ENCODE data around the gene TTI1.

TTI1 gene

GRCh38 chr20:37986873-37987601 lies 46.2 kb downstream of the TTI1 start:
- no peak overlapping the region for H2AFZ ChIP-seq (ENCODE audit: low read length)
- TF ChIP-seq EZH2 (IDR thresholded peaks at IDR 0.05; ENCODE audit: borderline replicate concordance, low read length) (no peak), CTCF (IDR thresholded peaks at IDR 0.05; ENCODE audit: low read length) (no peak)
- no peaks in the 10 kb centered on the region for H4K20me1 ChIP-seq (ENCODE audit: insufficient read depth, low read length)
- no peaks in the 10 kb centered on the region for H3K79me2 ChIP-seq (ENCODE audit: insufficient read depth, low read length)
- H3K4me3 ChIP-seq (ENCODE audit: low read depth, low read length, poor library complexity, severe bottlenecking) = no peak overlapping the region
- no peaks in the 10 kb centered on the region for H3K9me2 ChIP-seq (ENCODE audit: low read depth, low read length)
- no peaks in the 10 kb centered on the region for H3K9me3 ChIP-seq (ENCODE audit: low read length)
- no peaks in the 10 kb centered on the region for H3K27me3 ChIP-seq (ENCODE audit: insufficient read depth, low read length)
- H3K36me3 ChIP-seq (ENCODE audit: insufficient read depth, low read length) = peaks cover 55% of the 10 kb centered on the region
- no peak overlapping the region for H3K9ac ChIP-seq (ENCODE audit: low read length)
- H3F3A ChIP-seq (ENCODE audit: insufficient read depth, low read length) = no peaks in the 10 kb centered on the region
- H3K27ac ChIP-seq (ENCODE audit: low read depth, low read length, poor library complexity, severe bottlenecking) = no peak overlapping the region
- no peak overlapping the region for H3K4me2 ChIP-seq (ENCODE audit: low read length)
- H3K4me1 ChIP-seq (ENCODE audit: insufficient read depth, low read length, severe bottlenecking) = peaks cover 27% of the 10 kb centered on the region

- no peak overlapping the region for H3K4me2 ChIP-seq (ENCODE audit: low read length)
- H3K4me3 ChIP-seq (ENCODE audit: low read depth, low read length, poor library complexity, severe bottlenecking) = no peak overlapping the region
- no peak overlapping the region for H3K9ac ChIP-seq (ENCODE audit: low read length)
- TF ChIP-seq CTCF (IDR thresholded peaks at IDR 0.05; ENCODE audit: low read length) = no peak
- TF ChIP-seq EZH2 (IDR thresholded peaks at IDR 0.05; ENCODE audit: borderline replicate concordance, low read length) = no peak
- no peaks in the 10 kb centered on the region for H3K79me2 ChIP-seq (ENCODE audit: insufficient read depth, low read length)
- H3K36me3 ChIP-seq (ENCODE audit: insufficient read depth, low read length) = peaks cover 54% of the 10 kb centered on the region
- H3K9me3 ChIP-seq (ENCODE audit: low read length) = no peaks in the 10 kb centered on the region
- no peaks in the 10 kb centered on the region for H3K27me3 ChIP-seq (ENCODE audit: insufficient read depth, low read length)
- no peak overlapping the region for H2AFZ ChIP-seq (ENCODE audit: low read length)
- H3K9me2 ChIP-seq (ENCODE audit: low read depth, low read length) = no peaks in the 10 kb centered on the region
- H4K20me1 ChIP-seq (ENCODE audit: insufficient read depth, low read length) = no peaks in the 10 kb centered on the region
- H3F3A ChIP-seq (ENCODE audit: insufficient read depth, low read length) = no peaks in the 10 kb centered on the region
- H3K27ac ChIP-seq (ENCODE audit: low read depth, low read length, poor library complexity, severe bottlenecking) = no peak overlapping the region
- H3K4me1 ChIP-seq (ENCODE audit: insufficient read depth, low read length, severe bottlenecking) = peaks cover 21% of the 10 kb centered on the region
These were observed 47.0 kb downstream of the TTI1 start for GRCh38 chr20:37986044-37986858.

- Histone ChIP-seq H3F3A (ENCODE audit: insufficient read depth, low read length) (no peaks in the 10 kb centered on the region), H3K27me3 (ENCODE audit: insufficient read depth, low read length) (no peaks in the 10 kb centered on the region), H3K4me2 (ENCODE audit: low read length) (no peak overlapping the region), H3K79me2 (ENCODE audit: insufficient read depth, low read length) (no peaks in the 10 kb centered on the region), H3K9me2 (ENCODE audit: low read depth, low read length) (no peaks in the 10 kb centered on the region), H2AFZ (ENCODE audit: low read length) (no peak overlapping the region), H3K4me3 (ENCODE audit: low read depth, low read length, poor library complexity, severe bottlenecking) (no peak overlapping the region), H4K20me1 (ENCODE audit: insufficient read depth, low read length) (no peaks in the 10 kb centered on the region), H3K4me1 (ENCODE audit: insufficient read depth, low read length, severe bottlenecking) (peaks cover under 1% of the 10 kb centered on the region), H3K27ac (ENCODE audit: low read depth, low read length, poor library complexity, severe bottlenecking) (no peak overlapping the region), H3K36me3 (ENCODE audit: insufficient read depth, low read length) (peaks cover 48% of the 10 kb centered on the region), H3K9me3 (ENCODE audit: low read length) (no peaks in the 10 kb centered on the region), H3K9ac (ENCODE audit: low read length) (no peak overlapping the region)
- TF ChIP-seq EZH2 (IDR thresholded peaks at IDR 0.05; ENCODE audit: borderline replicate concordance, low read length) (no peak), CTCF (IDR thresholded peaks at IDR 0.05; ENCODE audit: low read length) (no peak)
These were observed 49.1 kb downstream of the TTI1 start for GRCh38 chr20:37984018-37984785.
